ENCODE measurements around the gene GOLGA3. TPM values are rescaled to one million over a fixed set of nuclear protein-coding genes. Genes with fewer than 3 reads are reported as not detected.

Gene GOLGA3
- total RNA-seq, 1 donor from 2014 or later, result 64.5 TPM

DNA sequence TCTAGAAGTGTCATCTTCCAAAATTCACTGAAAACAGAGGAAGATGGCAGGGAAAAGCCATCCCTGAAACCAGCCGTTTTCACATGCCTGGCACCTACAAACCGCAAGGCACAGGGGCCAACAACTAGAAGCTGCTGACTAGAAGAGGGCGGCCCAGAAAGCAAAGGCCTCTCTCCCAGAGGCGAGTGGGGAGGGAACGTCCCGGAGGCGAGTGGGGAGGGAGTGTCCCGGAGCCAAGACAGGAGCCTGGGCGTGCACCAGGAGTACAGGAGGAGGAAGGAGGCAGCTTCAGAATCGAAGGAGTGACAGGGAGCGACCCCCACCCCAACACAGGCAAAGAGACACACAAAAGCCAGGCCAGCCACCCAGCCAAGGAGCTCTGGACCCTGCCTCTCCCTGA is 88.0 kb downstream of the GOLGA3 start:
- no peak for DNase-seq (ENCODE audit: low spot score)
- Mint-ChIP-seq H3K4me1 (ENCODE audit: low read depth) (peaks cover 7% of the 10 kb centered on the region), H3K9me3 (no peaks in the 10 kb centered on the region), H3K4me3 (ENCODE audit: low read depth) (no peak overlapping the region), H3K36me3 (ENCODE audit: low read depth) (peaks cover 96% of the 10 kb centered on the region), H3K27me3 (ENCODE audit: low read depth) (no peaks in the 10 kb centered on the region), H3K27ac (no peak overlapping the region)
- intact Hi-C loops (cut with micrococcal nuclease), result no loop called here

DNA sequence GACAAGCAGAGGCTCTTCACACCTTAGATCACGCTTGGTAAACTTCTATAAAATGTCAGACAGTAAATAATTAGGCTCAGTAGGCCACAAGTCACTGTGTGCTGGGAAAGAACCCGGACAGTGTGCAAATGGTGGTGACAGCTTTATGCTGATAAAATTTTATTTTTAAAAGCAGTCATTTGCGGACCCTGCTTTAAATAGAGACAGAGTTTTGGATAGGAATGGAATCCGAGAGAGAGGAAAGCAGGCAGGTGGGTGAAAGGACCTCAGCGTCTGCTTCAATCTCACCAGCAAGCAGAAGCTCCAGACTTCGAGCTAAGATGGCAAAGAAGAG is 88.4 kb downstream of the GOLGA3 start:
- intact Hi-C loops (cut with micrococcal nuclease), result no loop called here
- Mint-ChIP-seq H3K27ac (no peak overlapping the region), H3K27me3 (ENCODE audit: low read depth) (no peaks in the 10 kb centered on the region), H3K9me3 (no peaks in the 10 kb centered on the region), H3K4me1 (ENCODE audit: low read depth) (peaks cover 7% of the 10 kb centered on the region), H3K36me3 (ENCODE audit: low read depth) (peaks cover 96% of the 10 kb centered on the region), H3K4me3 (ENCODE audit: low read depth) (no peak overlapping the region)
- no peak for DNase-seq (ENCODE audit: low spot score)

GRCh38 chr12:132739600-132740312 is 88.9 kb downstream of the GOLGA3 start:
- H3K4me1 Mint-ChIP-seq (ENCODE audit: low read depth), result peaks cover 7% of the 10 kb centered on the region
- no peak for DNase-seq (ENCODE audit: low spot score)
- no peak overlapping the region for H3K4me3 Mint-ChIP-seq (ENCODE audit: low read depth)
- no peak overlapping the region for H3K27ac Mint-ChIP-seq
- no peaks in the 10 kb centered on the region for H3K27me3 Mint-ChIP-seq (ENCODE audit: low read depth)
- peaks cover 94% of the 10 kb centered on the region for H3K36me3 Mint-ChIP-seq (ENCODE audit: low read depth)
- no peaks in the 10 kb centered on the region for H3K9me3 Mint-ChIP-seq
- intact Hi-C loops (cut with micrococcal nuclease), result no loop called here

DNA sequence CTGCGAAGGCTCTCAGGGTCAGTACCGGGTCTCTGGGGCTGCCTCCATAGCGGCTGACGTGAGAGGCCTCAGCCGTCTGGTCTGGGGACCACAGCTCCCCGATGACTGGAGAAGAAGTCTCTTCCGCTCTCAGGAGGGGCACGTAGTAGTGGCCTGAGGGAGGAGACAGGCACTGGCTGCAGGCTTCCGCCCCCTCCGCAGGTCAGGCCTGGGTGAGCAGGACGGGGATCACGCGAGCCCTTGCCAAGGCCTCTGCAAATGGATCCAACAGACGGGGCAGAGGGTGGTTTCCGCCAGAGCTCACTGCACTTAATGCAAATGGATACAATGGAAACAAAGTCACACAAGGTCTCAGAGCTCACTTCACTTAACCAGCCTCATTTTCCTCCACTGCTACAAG is 91.8 kb downstream of the GOLGA3 start:
- Mint-ChIP-seq H3K4me1 (ENCODE audit: low read depth) (no peaks in the 10 kb centered on the region), H3K4me3 (ENCODE audit: low read depth) (no peak overlapping the region), H3K36me3 (ENCODE audit: low read depth) (peaks cover 93% of the 10 kb centered on the region), H3K27me3 (ENCODE audit: low read depth) (no peaks in the 10 kb centered on the region), H3K9me3 (no peaks in the 10 kb centered on the region), H3K27ac (no peak overlapping the region)
- intact Hi-C loops (cut with micrococcal nuclease), result no loop called here
- DNase-seq (ENCODE audit: low spot score), result no peak

GRCh38 chr12:132736378-132736777 is 92.3 kb downstream of the GOLGA3 start:
- Mint-ChIP-seq H3K9me3 (no peaks in the 10 kb centered on the region), H3K27me3 (ENCODE audit: low read depth) (no peaks in the 10 kb centered on the region), H3K27ac (no peak overlapping the region), H3K4me3 (ENCODE audit: low read depth) (no peak overlapping the region), H3K4me1 (ENCODE audit: low read depth) (no peaks in the 10 kb centered on the region), H3K36me3 (ENCODE audit: low read depth) (peaks cover 93% of the 10 kb centered on the region)
- no peak for DNase-seq (ENCODE audit: low spot score)
- intact Hi-C loops (cut with micrococcal nuclease), result no loop called here

- Mint-ChIP-seq H3K36me3 (ENCODE audit: low read depth) (peaks cover 93% of the 10 kb centered on the region), H3K27me3 (ENCODE audit: low read depth) (no peaks in the 10 kb centered on the region), H3K27ac (no peak overlapping the region), H3K9me3 (no peaks in the 10 kb centered on the region), H3K4me1 (ENCODE audit: low read depth) (no peaks in the 10 kb centered on the region), H3K4me3 (ENCODE audit: low read depth) (no peak overlapping the region)
- no peak for DNase-seq (ENCODE audit: low spot score)
- intact Hi-C loops (cut with micrococcal nuclease), result no loop called here
Measured at GRCh38 chr12:132735496-132735895, 93.2 kb downstream of the GOLGA3 start.

- Mint-ChIP-seq H3K27ac (no peak overlapping the region), H3K9me3 (no peaks in the 10 kb centered on the region), H3K27me3 (ENCODE audit: low read depth) (no peaks in the 10 kb centered on the region), H3K4me3 (ENCODE audit: low read depth) (no peak overlapping the region), H3K36me3 (ENCODE audit: low read depth) (peaks cover 90% of the 10 kb centered on the region), H3K4me1 (ENCODE audit: low read depth) (no peaks in the 10 kb centered on the region)
- intact Hi-C loops (cut with micrococcal nuclease), result no loop called here
- no peak for DNase-seq (ENCODE audit: low spot score)
Measured at GRCh38 chr12:132734206-132734605, 94.5 kb downstream of the GOLGA3 start.

DNA sequence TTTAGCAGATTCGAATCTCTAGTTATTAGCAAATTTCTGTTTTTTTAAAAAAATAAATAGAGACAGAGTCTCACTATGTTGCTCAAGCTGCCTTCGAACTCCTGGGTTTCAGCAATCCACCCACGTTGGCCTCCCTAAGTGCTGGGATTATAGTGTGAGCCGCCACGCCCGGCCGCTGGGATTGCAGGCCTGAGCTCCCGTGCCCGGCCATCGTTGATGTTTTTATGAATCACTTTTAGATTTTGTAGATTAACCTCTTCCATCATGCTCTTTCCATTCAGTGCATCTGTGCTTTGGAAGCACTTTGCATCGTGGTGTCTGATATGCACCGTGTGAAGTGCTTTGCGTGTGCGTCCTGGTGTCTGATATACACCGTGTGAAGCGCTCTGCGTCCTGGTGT is 97.1 kb downstream of the GOLGA3 start:
- Mint-ChIP-seq H3K9me3 (no peaks in the 10 kb centered on the region), H3K27me3 (ENCODE audit: low read depth) (no peaks in the 10 kb centered on the region), H3K4me3 (ENCODE audit: low read depth) (no peak overlapping the region)

DNA sequence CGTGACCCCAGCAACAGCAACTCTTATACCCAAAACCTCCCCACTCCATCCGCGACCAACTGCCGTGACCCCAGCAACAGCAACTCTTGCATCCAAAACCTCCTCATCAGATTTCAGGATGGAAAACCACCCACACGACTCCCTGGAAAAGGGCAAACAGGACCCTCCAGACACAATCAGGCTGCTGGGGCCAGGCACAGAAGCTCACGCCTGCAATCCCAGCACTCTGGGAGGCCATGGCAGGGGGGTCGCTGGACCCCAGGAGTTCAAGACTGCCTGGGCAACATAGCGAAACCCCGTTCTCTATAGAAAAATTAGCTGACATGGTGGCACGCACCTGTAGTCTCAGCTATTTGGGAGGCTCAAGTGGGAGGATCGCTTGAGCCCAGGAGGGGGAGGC is 98.3 kb downstream of the GOLGA3 start:
- Mint-ChIP-seq H3K4me1 (ENCODE audit: low read depth) (no peaks in the 10 kb centered on the region), H3K9me3 (no peaks in the 10 kb centered on the region), H3K27me3 (ENCODE audit: low read depth) (no peaks in the 10 kb centered on the region), H3K36me3 (ENCODE audit: low read depth) (peaks cover 93% of the 10 kb centered on the region), H3K4me3 (ENCODE audit: low read depth) (no peak overlapping the region), H3K27ac (no peak overlapping the region)
- no peak for DNase-seq (ENCODE audit: low spot score)
- intact Hi-C loops (cut with micrococcal nuclease), result no loop called here

More for the DNA sequence above, 97.1 kb downstream of the GOLGA3 start:
- intact Hi-C loops (cut with micrococcal nuclease), result no loop called here
- Mint-ChIP-seq H3K36me3 (ENCODE audit: low read depth) (peaks cover 93% of the 10 kb centered on the region), H3K4me1 (ENCODE audit: low read depth) (no peaks in the 10 kb centered on the region), H3K27ac (no peak overlapping the region)
- no peak for DNase-seq (ENCODE audit: low spot score)

DNA sequence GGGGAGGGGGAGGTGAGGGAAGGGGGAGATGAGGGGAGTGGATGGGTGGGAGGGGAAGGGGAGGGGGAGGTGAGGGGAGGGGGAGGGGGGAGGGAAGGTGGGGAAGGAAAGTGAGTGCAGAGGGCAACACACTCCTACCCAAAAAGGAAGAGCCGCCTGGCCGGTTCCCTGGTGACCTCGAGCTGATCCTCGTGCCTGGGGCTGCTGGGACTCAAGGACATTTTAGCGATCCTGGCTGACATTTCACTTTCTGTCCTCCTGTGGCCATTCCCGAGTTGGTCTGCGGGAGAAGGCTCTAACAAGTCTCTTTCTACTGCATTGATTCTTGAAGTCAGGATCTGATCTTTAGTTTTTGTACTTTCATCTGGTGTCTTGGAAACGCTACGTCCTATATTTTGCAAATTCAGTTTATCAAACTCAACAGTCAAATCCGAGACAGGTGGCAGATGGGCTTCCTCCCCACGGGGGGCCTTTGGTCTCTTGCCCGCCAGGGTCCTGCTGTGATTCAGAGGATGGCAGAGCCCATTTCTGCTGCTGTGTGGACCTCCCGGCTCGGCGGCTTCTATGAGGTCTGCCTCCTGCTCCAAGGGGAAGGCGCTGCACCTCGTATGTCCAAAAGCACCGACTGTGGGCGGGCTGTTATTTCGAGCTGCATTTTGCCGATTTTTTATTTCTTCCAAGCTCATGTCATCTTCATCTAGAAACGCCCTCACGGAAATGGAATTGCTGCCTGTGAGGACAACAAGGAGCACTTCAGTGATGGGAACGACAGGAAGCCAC is 98.9 kb downstream of the GOLGA3 start:
- intact Hi-C loops (cut with micrococcal nuclease), result no loop called here
- H3K4me3 Mint-ChIP-seq (ENCODE audit: low read depth), result no peak overlapping the region
- H3K36me3 Mint-ChIP-seq (ENCODE audit: low read depth), result peaks cover 94% of the 10 kb centered on the region
- H3K27me3 Mint-ChIP-seq (ENCODE audit: low read depth), result no peaks in the 10 kb centered on the region
- H3K4me1 Mint-ChIP-seq (ENCODE audit: low read depth), result no peaks in the 10 kb centered on the region
- no peak for DNase-seq (ENCODE audit: low spot score)
- H3K27ac Mint-ChIP-seq, result no peak overlapping the region
- H3K9me3 Mint-ChIP-seq, result no peaks in the 10 kb centered on the region

GRCh38 chr12:132728502-132728901 is 100.2 kb downstream of the GOLGA3 start:
- Mint-ChIP-seq H3K4me3 (ENCODE audit: low read depth) (no peak overlapping the region), H3K36me3 (ENCODE audit: low read depth) (peaks cover 93% of the 10 kb centered on the region), H3K27ac (peak overlapping the region; percentile 49), H3K27me3 (ENCODE audit: low read depth) (no peaks in the 10 kb centered on the region), H3K9me3 (no peaks in the 10 kb centered on the region), H3K4me1 (ENCODE audit: low read depth) (no peaks in the 10 kb centered on the region)
- intact Hi-C loops (cut with micrococcal nuclease), result no loop called here
- no peak for DNase-seq (ENCODE audit: low spot score)

DNA sequence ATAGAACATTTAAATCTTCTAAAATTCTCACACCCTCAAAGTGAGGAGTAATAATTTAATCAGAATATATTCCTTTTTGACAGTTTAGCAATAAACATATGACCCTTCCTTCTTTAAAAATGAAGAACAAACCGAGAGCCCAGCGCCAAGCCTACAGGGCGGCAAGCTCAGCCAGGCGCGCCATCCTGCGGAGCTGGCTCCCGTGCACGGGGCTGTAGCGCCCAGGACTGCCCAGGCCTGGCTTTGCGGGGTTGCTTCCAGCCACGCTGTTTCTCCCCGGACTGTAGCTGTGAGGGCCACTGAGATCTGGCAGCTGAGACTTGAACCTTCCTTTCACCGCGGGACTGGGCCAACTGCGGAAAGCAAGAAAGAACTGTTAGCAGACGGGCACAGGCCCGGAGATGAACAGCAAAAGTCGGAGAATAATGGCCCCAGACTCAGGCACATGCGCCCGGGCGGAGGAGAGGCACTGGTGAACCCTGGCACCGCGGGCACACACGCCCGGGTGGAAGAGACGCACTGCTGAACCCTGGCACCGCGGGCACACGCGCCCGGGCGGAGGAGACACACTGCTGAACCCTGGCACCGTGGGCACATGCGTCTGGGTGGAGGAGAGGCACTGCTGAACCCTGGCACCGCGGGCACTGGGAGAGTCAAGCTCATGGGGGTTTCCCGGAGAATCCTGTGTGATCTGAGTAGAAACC is 101.4 kb downstream of the GOLGA3 start:
- Mint-ChIP-seq H3K4me1 (ENCODE audit: low read depth) (no peaks in the 10 kb centered on the region), H3K9me3 (no peaks in the 10 kb centered on the region), H3K27me3 (ENCODE audit: low read depth) (no peaks in the 10 kb centered on the region), H3K36me3 (ENCODE audit: low read depth) (peaks cover 90% of the 10 kb centered on the region), H3K4me3 (ENCODE audit: low read depth) (no peak overlapping the region), H3K27ac (no peak overlapping the region)
- intact Hi-C loops (cut with micrococcal nuclease), result no loop called here
- DNase-seq (ENCODE audit: low spot score), result no peak

GRCh38 chr12:132726386-132726785 is 102.3 kb downstream of the GOLGA3 start:
- Mint-ChIP-seq H3K27ac (no peak overlapping the region), H3K4me1 (ENCODE audit: low read depth) (no peaks in the 10 kb centered on the region), H3K27me3 (ENCODE audit: low read depth) (no peaks in the 10 kb centered on the region), H3K9me3 (no peaks in the 10 kb centered on the region), H3K36me3 (ENCODE audit: low read depth) (peaks cover 87% of the 10 kb centered on the region), H3K4me3 (ENCODE audit: low read depth) (no peak overlapping the region)
- intact Hi-C loops (cut with micrococcal nuclease), result no loop called here
- DNase-seq (ENCODE audit: low spot score), result no peak
